ENCODE measurements around the gene MYH1.

MYH1 gene

DNA sequence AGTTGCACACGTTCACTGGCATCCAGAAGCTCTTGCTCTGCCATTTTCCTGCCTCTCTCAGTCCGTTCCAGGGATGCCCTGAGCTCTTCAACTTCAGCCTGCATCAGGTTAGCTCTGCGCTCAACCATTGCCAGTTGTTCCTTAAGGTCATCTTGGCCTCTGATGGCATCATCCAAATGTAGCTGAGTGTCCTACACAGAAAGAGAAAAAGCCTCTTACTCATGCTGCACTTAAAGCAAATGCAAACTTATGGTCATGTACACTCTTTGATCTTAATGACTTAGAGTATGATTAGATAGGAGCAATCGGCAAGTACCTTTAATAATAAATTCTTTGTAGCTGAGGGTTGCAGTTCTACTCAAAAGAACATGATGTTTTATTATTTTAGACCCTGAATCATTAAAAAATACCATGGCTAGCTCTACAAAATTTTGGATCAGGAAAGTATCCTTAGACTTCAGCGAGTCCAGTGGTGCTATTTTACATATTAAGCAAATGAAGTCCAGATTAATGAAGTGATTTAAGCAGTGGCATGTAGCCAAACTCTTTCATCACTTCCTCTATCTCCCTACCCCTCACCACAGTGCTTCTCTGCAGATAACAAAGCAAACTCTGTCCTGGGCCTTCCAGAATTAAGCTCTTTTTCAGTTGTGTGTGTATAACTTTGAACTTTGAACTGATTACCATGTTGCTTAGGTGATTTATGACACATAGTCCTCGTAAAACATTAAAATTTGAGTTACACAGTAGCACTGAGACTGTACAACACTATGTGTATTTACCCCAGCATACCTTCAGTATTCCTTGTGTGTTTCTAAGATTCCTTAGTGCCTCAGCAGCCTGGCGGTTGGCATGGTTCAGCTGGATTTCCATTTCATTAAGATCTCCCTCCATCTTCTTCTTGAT lies 71.1 kb downstream of the MYH1 start:
- H3K9me3 ChIP-seq (ENCODE audit: control insufficient read depth in 1 of 2, low read length in 2 of 2), result no peaks in the 10 kb centered on the region
- no peak overlapping the region for H3K9ac ChIP-seq (ENCODE audit: low read depth in 1 of 2, low read length in 2 of 2)
- no peak overlapping the region for H3K27ac ChIP-seq (ENCODE audit: low read depth, low read length)
- H3K4me1 ChIP-seq (ENCODE audit: control insufficient read depth in 1 of 2, insufficient read depth in 2 of 2, low read length in 2 of 2), result peaks cover 22 to 33% of the 10 kb centered on the region in 2 donors
- peak overlapping the region in 1 of 2 donors; percentile 2 for H3K4me3 ChIP-seq (ENCODE audit: low read depth in 1 of 2, low read length in 2 of 2)
- H3K36me3 ChIP-seq (ENCODE audit: control insufficient read depth in 1 of 2, insufficient read depth in 2 of 2, low read length in 2 of 2), result no peaks in the 10 kb centered on the region
- H3K27me3 ChIP-seq (ENCODE audit: control insufficient read depth in 1 of 2, insufficient read depth in 2 of 2, low read length in 2 of 2), result no peaks in the 10 kb centered on the region

All from duodenal mucosa (tissue), 2 donors.